K562 (cell line): ENCODE measurements around the gene SLC16A10. TPM values are rescaled to one million over a fixed set of nuclear protein-coding genes. Genes with fewer than 3 reads are reported as not detected.

Experiments used
- BRCA1 ChIP-seq, 2 experiments: fragments of 450-650 bp in 1 of 2; sonication (generic) in 1 of 2; formaldehyde crosslinking in 1 of 2; IDR thresholded peaks; 2 replicates each; pipeline versions ENCODE4 v1.5.0 to v1.6.1; 2017 to 2020; ENCODE audit warnings: mild to moderate bottlenecking in 1 of 2, missing genetic modification reagents in 1 of 2
- CHD4 ChIP-seq: fragments of 200-600 bp; sonication (generic); IDR thresholded peaks from 3 replicates; pipeline ENCODE4 v1.6.1; 2012; ENCODE audit warnings: low read depth, mild to moderate bottlenecking, mixed read lengths, low read length, inconsistent platforms; ENCODE audit not compliant: insufficient read depth, insufficient replicate concordance, poor library complexity, severe bottlenecking
- CHD7 ChIP-seq: fragments of 200-600 bp; sonication (generic); IDR thresholded peaks from one replicate; pipeline ENCODE4 v1.6.1; 2012; ENCODE audit warnings: mild to moderate bottlenecking, low read depth, low read length, inconsistent platforms
- ETV1 ChIP-seq: fragments of 450-650 bp; conservative IDR thresholded peaks from 2 replicates; pipeline ENCODE4 v1.6.1; 2016; ENCODE audit warnings: missing genetic modification characterization, control low read depth, low read depth, missing compliant biosample characterization
- GMEB1 ChIP-seq: fragments of 250-450 bp; sonication (Bioruptor Pico); IDR thresholded peaks from 2 replicates; pipeline ENCODE4 v1.4.0; 2020; ENCODE audit warnings: mild to moderate bottlenecking
- KAT2B ChIP-seq: IDR thresholded peaks from one replicate; pipeline ENCODE4 v1.6.1; 2012; ENCODE audit warnings: low read depth, mild to moderate bottlenecking, control low read depth, inconsistent platforms, low read length, moderate library complexity
- MAFF ChIP-seq: IDR thresholded peaks from 2 replicates; pipeline ENCODE4 v1.6.1; 2012; ENCODE audit warnings: low read length, improper control_type of control experiment
- NUFIP1 ChIP-seq: fragments of 450-650 bp; IDR thresholded peaks from 2 replicates; pipeline ENCODE4 v1.6.1; 2018; ENCODE audit not compliant: partially characterized antibody
- XRCC4 ChIP-seq: IDR thresholded peaks from one replicate; pipeline ENCODE4 v1.6.1; 2011; ENCODE audit not compliant: insufficient read depth, insufficient read length; ENCODE audit errors: extremely low read depth
- ZBTB8A ChIP-seq: fragments of 450-650 bp; IDR thresholded peaks from 2 replicates; pipeline ENCODE4 v1.6.1; 2018; ENCODE audit warnings: mild to moderate bottlenecking, moderate library complexity; ENCODE audit not compliant: partially characterized antibody
- ZNF184 ChIP-seq: sonication (generic); formaldehyde crosslinking; IDR thresholded peaks from 2 replicates; pipeline ENCODE4 v1.5.0; 2020; ENCODE audit warnings: missing genetic modification reagents
- ZNF507 ChIP-seq: conservative IDR thresholded peaks from 2 replicates; pipeline ENCODE4 v1.6.1; 2017; ENCODE audit warnings: missing genetic modification characterization, missing compliant biosample characterization
- polyA plus RNA-seq, 8 experiments: library from polyadenylated mRNA; depleted of rRNA in 4 of 8; stranded (reverse) in 5 of 8; unstranded in 3 of 8; fragments of >200 nt; fragmentation: Nextera tagmentation in 2 of 8; fragmentation: Illumina TruSeq in 1 of 8; extraction: Ambion mirVana in 2 of 8; extraction: Trizol in 1 of 8; gene quantifications; 2 replicates each; pipeline versions ENCODE4 v1.2.1 to v1.2.3, GENCODE V29; 2011 to 2014; ENCODE audit warnings: inconsistent platforms in 1 of 8, missing spikeins in 1 of 8
- total RNA-seq, 7 experiments: library from RNA; depleted of rRNA in 6 of 7; stranded (reverse); fragments of >200 nt in 6 of 7; fragmentation: Illumina TruSeq in 2 of 7; extraction: Trizol in 2 of 7; gene quantifications; 2 replicates each; pipeline versions ENCODE4 v1.2.1 to v1.2.3, GENCODE V29; 2011 to 2021; ENCODE audit warnings: low replicate concordance in 1 of 7

The SLC16A10 gene
- total and polyA plus RNA-seq, 9 of the 15 experiments (the other 6 are each of a cell fraction or from before 2014, with no cell fraction given): 0.02 to 0.54 (median 0.24) TPM; not detected in 4

GRCh38 chr6:111259089-111259831 lies 172.0 kb downstream of the SLC16A10 start (continued):
- no peak for TF ChIP-seq CHD7
- peak; percentile 95 for TF ChIP-seq CHD4
- TF ChIP-seq MAFF: no peak
- TF ChIP-seq ZBTB8A: no peak
- TF ChIP-seq ZNF184 (CRISPR knock-in tag): no peak
- TF ChIP-seq XRCC4: no peak
- TF ChIP-seq NUFIP1: no peak
- peak; percentile 96 for TF ChIP-seq ETV1 (tag)
- TF ChIP-seq BRCA1 (IDR thresholded peaks at IDR 0.05): no peak
- TF ChIP-seq BRCA1 (CRISPR knock-in tag; IDR thresholded peaks at IDR 0.05): no peak
- TF ChIP-seq GMEB1 (CRISPR knock-in tag): 0 out of 2 replicates have a peak, but pooled peaks have one; percentile 10
- no peak for TF ChIP-seq KAT2B
- TF ChIP-seq ZNF507 (tag): no peak
